Activated T-helper 2 cell treated with anti-CD3 and anti-CD28 coated beads, Interferon-gamma antibody, Interleukin-2, Interleukin-4, amounts not matched to agents 10 μg/mL and 5 μg/mL and 100 μg/mL, durations not matched to agents 14 hours and 24 hours and 36 hours (primary cell): Measurements from ENCODE around the gene FAN1. TPM values are rescaled to one million over a fixed set of nuclear protein-coding genes. Genes with fewer than 3 reads are reported as not detected.
A peak's percentile ranks its signal among the peaks of the same experiment; 100 is the strongest.
"Not testable (repeated sequence)": the region's sequence is repeated elsewhere in the genome, so short reads cannot be mapped to it uniquely, and the experiment has no call there.

Experiments
- DNase-seq: peaks from one replicate; pipeline ENCODE4 v3.0.0; 2021; ENCODE audit warnings: low spot score
- H3K27ac Mint-ChIP-seq: one replicate; pipeline ENCODE4 v1.8.0; 2021; ENCODE audit warnings: mixed read lengths
- H3K27me3 Mint-ChIP-seq: one replicate; pipeline ENCODE4 v1.8.0; 2021; ENCODE audit warnings: low read depth, mixed read lengths
- H3K36me3 Mint-ChIP-seq: one replicate; pipeline ENCODE4 v1.8.0; 2021; ENCODE audit warnings: low read depth, mixed read lengths
- H3K4me1 Mint-ChIP-seq: one replicate; pipeline ENCODE4 v1.8.0; 2021; ENCODE audit warnings: low read depth, mixed read lengths
- H3K4me3 Mint-ChIP-seq: one replicate; pipeline ENCODE4 v1.8.0; 2021; ENCODE audit warnings: low read depth, mild to moderate bottlenecking, moderate library complexity, mixed read lengths
- H3K9me3 Mint-ChIP-seq: one replicate; pipeline ENCODE4 v1.8.0; 2021; ENCODE audit warnings: mixed read lengths
- intact Hi-C: fragments of 100-400 bp; cut with micrococcal nuclease; formaldehyde crosslinking; loops from one replicate; pipeline ENCODE4 v1.15.1; 2023
- total RNA-seq: library from RNA; stranded (reverse); gene quantifications from 2 replicates; pipeline ENCODE4 v1.2.3, GENCODE V29; 2022

FAN1 gene
- total RNA-seq: 20.9 and 24.8 TPM in 2 replicates

DNA sequence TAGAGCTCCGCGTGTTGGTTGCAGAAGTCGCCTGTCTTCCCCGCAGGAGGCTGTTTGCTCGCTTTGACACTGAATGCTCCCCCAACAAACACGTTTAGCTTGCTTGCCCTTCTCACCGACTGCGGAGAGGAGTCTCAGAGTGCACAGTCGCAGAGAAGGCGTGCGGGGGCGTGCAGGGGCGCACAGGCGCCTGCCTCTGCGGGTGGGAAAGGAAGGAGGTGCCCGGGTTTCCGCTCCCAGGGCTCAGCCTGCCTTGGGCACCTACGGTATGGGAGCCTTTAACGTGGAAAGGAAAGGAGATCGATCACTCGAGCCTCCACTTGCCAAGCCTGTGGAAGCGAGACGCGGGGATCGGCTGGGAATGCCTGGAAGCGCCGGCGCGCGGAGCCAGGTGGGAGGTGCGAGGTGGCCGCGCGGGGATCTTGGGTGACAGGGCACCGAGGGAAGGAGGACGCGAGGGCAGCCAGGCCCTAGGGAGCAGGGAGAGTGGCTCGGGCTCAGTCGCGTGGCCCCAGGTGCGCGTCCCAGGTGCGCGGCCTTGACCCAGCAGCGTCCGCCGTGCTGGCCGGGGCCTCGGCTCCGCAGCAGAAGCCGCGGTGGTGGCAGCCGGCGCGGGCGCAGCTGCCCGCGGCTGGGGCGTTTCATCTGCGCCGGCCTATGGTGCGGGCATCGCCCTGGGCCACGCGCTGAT lies at the start of gene FAN1:
Gene FAN1 (plus strand): TSS at position 419 of the 691 bp plus-strand sequence. CDS start 749 bp downstream, outside the sequence.
- Mint-ChIP-seq H3K4me1 (peaks cover 22% of the 10 kb centered on the region), H3K27me3 (no peaks in the 10 kb centered on the region), H3K9me3 (no peaks in the 10 kb centered on the region), H3K4me3 (peak within 1 kb of the TSS; percentile 94), H3K27ac (peak within 1 kb of the TSS; percentile 75), H3K36me3 (peaks cover 41% of the 10 kb centered on the region)
- intact Hi-C loops: loop anchor here (5.0 kb wide), 1 partner anchor 89 kb away; the partner anchor contains the start of gene MTMR10
- peak; percentile 62 for DNase-seq

DNA sequence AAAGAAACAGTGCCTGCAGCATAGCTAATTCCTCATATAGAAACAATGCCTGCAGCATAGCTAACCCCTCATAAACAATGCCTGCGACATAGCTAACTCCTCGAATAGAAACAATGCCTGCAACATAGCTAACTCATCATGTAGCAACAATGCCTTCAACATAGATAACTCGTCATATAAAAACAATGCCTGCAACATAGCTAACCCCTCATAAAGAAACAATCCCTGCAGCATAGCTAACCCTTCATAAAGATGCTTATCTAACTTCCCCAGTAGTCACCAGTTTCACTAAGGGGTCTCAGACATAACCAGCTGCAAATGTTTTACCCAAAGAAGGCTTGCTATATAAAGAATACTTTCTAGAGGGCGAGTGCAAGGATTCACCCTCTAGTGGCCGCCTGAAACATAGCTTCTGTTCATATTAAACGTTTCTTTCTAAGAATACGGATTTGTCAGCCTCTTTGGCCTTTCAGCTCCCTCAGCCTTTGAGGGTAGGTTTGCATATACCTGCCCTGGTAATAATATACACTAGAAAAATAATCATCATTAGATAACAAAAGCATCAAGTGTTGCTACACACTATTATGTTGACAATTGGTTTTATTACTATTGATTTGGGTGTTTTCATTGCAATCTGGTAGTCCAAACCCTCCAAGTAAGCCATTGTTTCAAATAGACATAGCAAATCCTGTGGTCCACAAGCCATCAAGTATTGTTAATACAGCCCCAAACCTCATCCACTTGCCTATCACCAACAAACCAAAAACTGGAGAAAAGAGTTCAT lies 44.4 kb upstream of the FAN1 start:
- intact Hi-C loops: no loop called here
- Mint-ChIP-seq H3K27ac (no peak overlapping the region), H3K27me3 (no peaks in the 10 kb centered on the region), H3K9me3 (no peaks in the 10 kb centered on the region), H3K36me3 (peaks cover 21% of the 10 kb centered on the region), H3K4me1 (peaks cover 6% of the 10 kb centered on the region), H3K4me3 (no peak overlapping the region)
- DNase-seq: no peak

DNA sequence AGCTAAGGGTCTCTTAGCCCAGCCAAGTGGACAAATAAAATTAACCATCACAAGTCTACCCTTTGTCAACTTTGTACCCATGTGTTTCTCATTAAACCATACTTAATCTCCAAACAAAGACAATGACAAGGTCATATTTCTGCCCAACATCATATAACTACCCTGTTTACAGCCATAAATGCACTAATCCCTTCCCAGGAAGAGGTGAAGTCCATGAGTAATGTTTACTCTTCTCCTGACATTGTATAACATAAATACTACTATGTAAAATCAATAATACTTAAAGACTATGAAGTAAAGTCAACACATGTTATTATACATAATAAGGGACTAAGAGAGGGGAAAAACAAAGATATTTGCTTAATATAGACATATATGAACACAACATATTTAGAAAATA lies 38.5 kb upstream of the FAN1 start:
- no peaks in the 10 kb centered on the region for H3K4me1 Mint-ChIP-seq
- intact Hi-C loops: no loop called here
- no peaks in the 10 kb centered on the region for H3K9me3 Mint-ChIP-seq

DNA sequence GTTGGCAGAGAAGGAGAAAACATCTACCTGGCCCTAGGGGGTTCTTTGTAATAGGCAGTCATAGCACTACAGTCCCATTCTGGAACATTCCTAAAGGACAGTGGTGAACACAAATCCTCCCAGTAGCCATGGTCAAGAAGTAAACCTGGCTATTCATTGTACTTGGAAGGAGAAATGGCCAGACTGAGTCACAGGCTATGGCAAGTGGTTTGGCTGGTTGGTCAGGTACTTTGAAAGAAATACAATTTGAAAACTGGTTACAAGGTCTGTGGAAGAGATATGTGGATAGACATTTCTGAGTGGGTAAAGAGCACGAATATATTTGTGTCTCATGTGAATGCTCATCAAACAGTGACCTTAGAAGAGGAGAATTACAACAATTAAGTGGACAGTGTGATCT lies 33.0 kb upstream of the FAN1 start:
- H3K4me1 Mint-ChIP-seq: peaks cover 3% of the 10 kb centered on the region
- no peak for DNase-seq
- no peak overlapping the region for H3K4me3 Mint-ChIP-seq
- peaks cover 10% of the 10 kb centered on the region for H3K36me3 Mint-ChIP-seq
- no peak overlapping the region for H3K27ac Mint-ChIP-seq
- no peaks in the 10 kb centered on the region for H3K9me3 Mint-ChIP-seq
- H3K27me3 Mint-ChIP-seq: no peaks in the 10 kb centered on the region
- intact Hi-C loops: no loop called here

More for the DNA sequence above, 38.5 kb upstream of the FAN1 start:
- H3K36me3 Mint-ChIP-seq: peaks cover 4% of the 10 kb centered on the region
- no peak overlapping the region for H3K27ac Mint-ChIP-seq
- H3K4me3 Mint-ChIP-seq: no peak overlapping the region
- no peaks in the 10 kb centered on the region for H3K27me3 Mint-ChIP-seq
- no peak for DNase-seq

DNA sequence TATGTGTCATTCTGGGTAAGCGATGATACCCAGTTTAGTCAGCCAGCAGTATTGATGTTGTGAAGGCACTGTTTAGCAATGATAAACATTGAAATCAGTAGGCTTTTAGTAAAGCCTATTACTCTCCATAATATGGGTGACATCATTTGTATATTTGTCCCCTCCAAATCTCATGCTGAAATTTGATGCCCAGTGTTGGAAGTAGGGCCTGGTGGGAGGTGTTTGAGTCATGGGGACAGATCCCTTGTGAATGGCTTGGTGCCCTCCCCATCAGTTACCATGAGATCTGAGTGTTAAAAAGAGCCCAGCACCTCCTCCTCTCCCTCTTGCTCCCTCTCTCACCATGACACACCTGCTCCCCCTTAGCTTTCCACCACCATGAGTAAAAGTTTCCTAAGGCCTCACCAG lies 31.4 kb upstream of the FAN1 start:
- no peaks in the 10 kb centered on the region for H3K9me3 Mint-ChIP-seq
- DNase-seq: no peak
- peak overlapping the region; percentile 17 for H3K27ac Mint-ChIP-seq
- H3K36me3 Mint-ChIP-seq: peaks cover 12% of the 10 kb centered on the region
- H3K4me3 Mint-ChIP-seq: no peak overlapping the region
- no peaks in the 10 kb centered on the region for H3K27me3 Mint-ChIP-seq
- intact Hi-C loops: no loop called here
- H3K4me1 Mint-ChIP-seq: peaks cover 3% of the 10 kb centered on the region

DNA sequence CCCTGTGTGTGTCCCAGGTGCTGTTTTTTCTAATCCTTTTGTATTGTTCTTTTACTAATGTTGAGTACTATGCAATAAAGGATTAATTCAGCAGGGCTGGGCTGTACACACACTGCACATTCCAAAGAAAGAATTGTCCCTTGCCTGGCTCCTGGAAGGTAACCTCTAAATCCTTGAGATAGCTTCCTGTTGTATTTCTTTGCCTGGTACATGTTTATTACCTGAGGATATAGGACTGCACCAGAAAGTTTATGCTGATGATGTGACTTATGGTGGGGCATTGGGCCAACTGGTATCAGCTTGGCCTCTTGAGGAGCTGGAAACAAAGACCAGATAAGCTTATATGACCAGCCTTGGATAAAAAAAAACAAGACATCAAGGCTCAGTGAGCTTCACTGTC lies 26.6 kb upstream of the FAN1 start:
- Mint-ChIP-seq H3K4me1 (peaks cover 6% of the 10 kb centered on the region), H3K9me3 (peaks cover 4% of the 10 kb centered on the region), H3K27ac (no peak overlapping the region), H3K27me3 (no peaks in the 10 kb centered on the region), H3K36me3 (peaks cover 32% of the 10 kb centered on the region), H3K4me3 (no peak overlapping the region)
- intact Hi-C loops: no loop called here
- no peak for DNase-seq

DNA sequence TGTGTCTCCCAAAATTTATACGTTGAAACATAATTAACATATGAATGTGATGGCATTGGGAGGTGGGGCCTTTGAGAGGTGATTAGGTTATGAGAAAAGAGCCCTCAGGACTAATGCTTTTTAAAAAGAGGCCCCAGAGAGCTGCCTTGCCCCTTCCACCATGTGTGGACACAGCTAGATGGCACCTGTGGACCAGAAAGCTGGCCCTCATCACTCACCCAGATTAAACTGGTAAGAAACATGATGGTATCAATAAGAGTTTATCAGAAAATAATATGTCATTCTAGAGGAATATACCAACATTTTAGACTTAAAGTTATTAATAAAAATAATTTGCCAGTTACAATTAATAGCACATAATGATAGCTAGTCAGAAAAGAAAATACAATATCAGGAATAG lies 25.2 kb upstream of the FAN1 start:
- DNase-seq: no peak
- Mint-ChIP-seq H3K27ac (no peak overlapping the region), H3K4me3 (no peak overlapping the region), H3K9me3 (peaks cover 4% of the 10 kb centered on the region), H3K27me3 (no peaks in the 10 kb centered on the region), H3K4me1 (peaks cover 10% of the 10 kb centered on the region), H3K36me3 (peaks cover 37% of the 10 kb centered on the region)
- intact Hi-C loops: no loop called here

DNA sequence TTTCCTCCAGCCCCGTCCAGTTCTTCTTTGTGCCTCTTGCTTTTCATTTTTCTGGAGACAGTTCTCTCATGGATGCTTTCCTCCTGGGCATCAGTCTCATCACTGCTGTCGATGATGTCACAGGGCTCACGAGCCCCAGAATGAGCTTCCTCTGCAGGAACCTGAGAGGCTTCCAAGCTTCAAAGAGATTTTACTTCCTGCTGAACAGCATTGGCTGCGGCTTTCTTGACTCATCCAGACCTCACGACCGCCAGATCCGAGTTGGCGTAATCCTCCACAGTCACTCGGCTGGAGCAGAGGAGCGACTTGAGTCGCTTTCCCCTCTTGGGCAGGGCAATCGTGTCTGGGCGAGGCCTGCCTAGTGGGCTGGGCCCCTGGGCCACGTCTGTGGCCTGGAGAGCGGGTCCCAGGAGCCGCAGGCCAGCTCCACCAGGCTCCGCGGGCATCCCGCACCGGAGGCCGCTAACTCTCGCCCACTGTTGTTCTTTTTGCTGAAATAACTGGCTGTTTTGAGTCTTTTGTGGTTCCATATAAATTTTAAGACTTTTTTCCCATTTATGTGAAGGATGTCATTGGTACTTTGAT lies 20.8 kb upstream of the FAN1 start:
- peaks cover 29% of the 10 kb centered on the region for H3K36me3 Mint-ChIP-seq
- H3K4me1 Mint-ChIP-seq: peaks cover 6% of the 10 kb centered on the region
- H3K4me3 Mint-ChIP-seq: no peak overlapping the region
- H3K9me3 Mint-ChIP-seq: peaks cover 4% of the 10 kb centered on the region
- no peak overlapping the region for H3K27ac Mint-ChIP-seq
- DNase-seq: peak; percentile 22
- no peaks in the 10 kb centered on the region for H3K27me3 Mint-ChIP-seq
- intact Hi-C loops: no loop called here

DNA sequence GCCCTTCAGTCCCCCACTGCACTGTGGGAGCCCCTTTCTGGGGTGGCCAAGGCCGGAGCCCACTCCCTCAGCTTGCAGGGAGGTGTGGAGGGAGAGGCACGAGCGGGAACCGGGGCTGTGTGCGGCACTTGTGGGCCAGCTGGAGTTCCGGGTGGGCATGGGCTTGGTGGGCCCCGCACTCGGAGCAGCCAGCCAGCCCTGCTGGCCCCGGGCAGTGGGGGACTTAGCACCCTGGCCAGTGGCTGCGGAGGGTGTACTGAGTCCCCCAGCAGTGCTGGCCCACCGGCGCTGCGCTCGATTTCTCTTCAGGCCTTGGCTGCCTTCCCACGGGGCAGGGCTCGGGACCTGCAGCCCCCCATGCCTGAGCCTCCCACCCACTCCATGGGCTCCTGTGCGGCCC lies 20.0 kb upstream of the FAN1 start:
- H3K4me3 Mint-ChIP-seq, H3K27ac Mint-ChIP-seq, H3K4me1 Mint-ChIP-seq, DNase-seq, H3K27me3 Mint-ChIP-seq, H3K9me3 Mint-ChIP-seq, intact Hi-C loops: not testable (repeated sequence)
- H3K36me3 Mint-ChIP-seq: peaks cover 33% of the 10 kb centered on the region

DNA sequence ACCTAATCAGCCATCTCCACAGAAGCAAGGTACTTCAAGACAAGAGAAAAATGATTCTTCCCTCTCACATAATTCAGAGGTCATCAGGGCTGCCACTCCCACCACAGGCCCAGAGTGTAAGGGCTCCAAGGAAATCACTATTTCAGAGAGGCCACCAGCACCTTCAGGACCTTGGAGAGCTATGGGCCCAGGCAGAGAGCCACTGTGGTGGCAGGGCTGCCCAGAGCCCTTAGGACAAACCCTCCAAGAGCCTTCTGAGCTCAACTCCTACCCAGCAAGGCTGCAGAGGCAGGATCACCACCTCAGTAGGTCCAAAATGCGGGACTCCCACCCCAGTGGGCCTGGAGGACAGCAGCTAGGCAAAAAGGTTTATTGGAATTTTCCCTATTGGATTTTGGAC lies 17.9 kb upstream of the FAN1 start:
- Mint-ChIP-seq H3K27ac (no peak overlapping the region), H3K4me3 (no peak overlapping the region), H3K9me3 (no peaks in the 10 kb centered on the region), H3K27me3 (no peaks in the 10 kb centered on the region), H3K36me3 (peaks cover 23% of the 10 kb centered on the region), H3K4me1 (peaks cover 4% of the 10 kb centered on the region)
- intact Hi-C loops: no loop called here
- no peak for DNase-seq

DNA sequence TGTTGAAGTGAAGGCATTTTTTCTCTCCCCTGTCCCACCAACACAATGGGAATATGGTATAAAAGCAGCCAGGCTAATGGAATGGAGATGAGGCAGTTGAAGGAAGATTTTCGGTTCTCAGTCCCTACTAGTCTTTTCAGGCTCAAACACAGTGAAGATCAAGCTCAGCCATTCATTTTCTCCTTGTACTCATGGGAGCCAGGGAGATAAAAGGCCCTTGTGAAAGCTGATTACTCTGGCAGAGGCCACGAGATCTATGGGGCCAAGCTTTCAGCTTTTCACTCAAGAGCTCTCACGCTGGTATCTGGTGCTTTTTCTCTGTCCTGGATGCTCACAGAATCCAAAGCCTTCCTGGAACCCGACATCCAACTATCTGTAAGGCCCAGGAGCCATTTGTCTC lies 14.5 kb upstream of the FAN1 start:
- Mint-ChIP-seq H3K27ac (no peak overlapping the region), H3K27me3 (no peaks in the 10 kb centered on the region), H3K4me1 (no peaks in the 10 kb centered on the region), H3K9me3 (no peaks in the 10 kb centered on the region), H3K36me3 (peaks cover 14% of the 10 kb centered on the region), H3K4me3 (no peak overlapping the region)
- intact Hi-C loops: no loop called here
- no peak for DNase-seq

DNA sequence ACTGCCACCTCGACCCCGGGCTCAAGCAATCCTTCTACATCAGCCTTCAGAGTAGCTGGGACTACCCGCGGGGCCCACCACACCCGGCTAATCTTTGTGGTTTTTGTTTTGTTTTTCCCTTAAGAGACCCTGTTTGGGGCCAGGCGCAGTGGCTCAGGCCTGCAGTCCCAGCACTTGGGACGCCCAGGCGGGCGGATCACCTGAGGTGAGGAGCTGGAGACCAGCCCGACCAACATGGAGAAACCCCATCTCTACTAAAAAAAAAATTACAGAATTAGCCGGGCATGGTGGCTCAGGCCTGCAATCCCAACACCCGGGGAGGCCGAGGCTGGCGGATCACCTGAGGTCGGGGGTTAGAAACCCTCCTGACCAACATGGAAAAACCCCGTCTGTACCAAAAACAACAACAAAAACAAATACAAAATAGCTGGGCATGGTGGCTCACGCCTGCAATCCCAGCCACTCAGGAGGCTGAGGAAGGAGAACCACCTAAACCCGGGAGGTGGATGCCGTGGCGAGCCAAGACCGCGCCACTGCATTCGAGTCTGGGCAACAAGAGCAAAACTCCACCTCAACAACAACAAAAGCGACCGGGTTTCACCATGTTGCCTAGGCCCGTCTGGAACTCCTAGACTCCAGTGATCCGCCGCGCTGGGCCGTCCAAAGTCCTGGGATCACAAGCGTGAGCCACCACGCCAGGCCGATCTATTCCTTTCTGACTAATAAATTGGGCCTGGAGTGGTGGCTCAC lies 8.1 kb upstream of the FAN1 start:
- peaks cover 3% of the 10 kb centered on the region for H3K36me3 Mint-ChIP-seq

More for the DNA sequence above, 8.1 kb upstream of the FAN1 start:
- intact Hi-C loops: no loop called here
- Mint-ChIP-seq H3K4me3 (no peak overlapping the region), H3K27ac (no peak overlapping the region), H3K9me3 (no peaks in the 10 kb centered on the region), H3K27me3 (no peaks in the 10 kb centered on the region), H3K4me1 (peaks cover 3% of the 10 kb centered on the region)
- no peak for DNase-seq
